ENCODE data around the gene TSPAN9. TPM values are rescaled to one million over a fixed set of nuclear protein-coding genes. Genes with fewer than 3 reads are reported as not detected.

Gene TSPAN9
- total and polyA plus RNA-seq, 2 of the 4 experiments (the other 2 are of a cell fraction), result 17.7 to 39.1 TPM

DNA sequence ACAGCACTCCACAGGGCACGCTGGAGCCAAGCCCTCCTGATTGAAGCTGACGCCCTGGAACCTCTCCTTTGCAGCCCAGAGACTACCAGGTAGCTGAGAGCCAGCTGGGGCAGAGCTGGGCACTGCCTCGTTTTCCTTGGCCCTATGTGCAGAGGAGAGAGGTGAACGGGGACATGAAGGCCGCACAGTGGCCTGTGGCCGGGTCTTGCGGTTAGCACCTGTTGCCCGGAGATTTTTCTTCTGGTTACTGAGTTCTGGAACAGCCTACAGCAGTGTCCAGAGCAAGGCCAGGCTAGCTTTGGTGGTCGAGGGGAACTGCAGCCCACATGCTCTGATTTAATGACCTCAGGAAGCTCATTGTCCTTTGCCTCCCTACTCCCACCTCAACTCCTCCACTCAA lies 212.5 kb downstream of the TSPAN9 start:
- Histone ChIP-seq H4K8ac (ENCODE audit: low read depth in 2 of 2, low read length in 2 of 2) (no peak overlapping the region), H3K27ac (ENCODE audit: insufficient read depth, low read length) (no peak overlapping the region), H3K79me1 (ENCODE audit: low read depth in 1 of 2, low read length in 2 of 2) (no peaks in the 10 kb centered on the region), H3K4me1 (ENCODE audit: control insufficient read depth, insufficient read depth, low read length) (0 out of 2 replicates have a peak, but pooled peaks cover 2% of the 10 kb centered on the region), H2BK15ac (ENCODE audit: low read depth, low read length) (no peak overlapping the region), H3K14ac (replicated peaks; ENCODE audit: low read depth, low read length) (no peak overlapping the region), H3K4me3 (ENCODE audit: insufficient read depth, low read depth, low read length) (no peak overlapping the region), H3K9me3 (ENCODE audit: control insufficient read depth, insufficient read depth, low read length) (no peaks in the 10 kb centered on the region), H2AK9ac (replicated peaks; ENCODE audit: low read depth, low read length, poor library complexity) (no peak overlapping the region), H3K4me2 (ENCODE audit: low read depth, low read length) (no peak overlapping the region), H3K4ac (ENCODE audit: low read depth, low read length) (no peak overlapping the region), H2BK120ac (ENCODE audit: low read depth, low read length) (no peak overlapping the region), H2AFZ (replicated peaks; ENCODE audit: low read length, poor library complexity) (no peak overlapping the region), H4K20me1 (ENCODE audit: insufficient read depth, low read length) (no peaks in the 10 kb centered on the region), H2BK5ac (ENCODE audit: low read depth, low read length, poor library complexity, severe bottlenecking) (no peak overlapping the region), H4K5ac (ENCODE audit: low read depth, low read length) (no peak overlapping the region), H3K23ac (ENCODE audit: low read depth, low read length) (no peak overlapping the region), H2AK5ac (ENCODE audit: low read depth, low read length) (no peak overlapping the region), H3K9ac (ENCODE audit: low read depth, low read length) (no peak overlapping the region), H3K9me1 (ENCODE audit: insufficient read depth, low read length) (no peaks in the 10 kb centered on the region), H3K36me3 (ENCODE audit: control insufficient read depth, insufficient read depth, low read length) (no peaks in the 10 kb centered on the region), H4K91ac (ENCODE audit: insufficient read depth, low read depth, low read length) (no peak overlapping the region), H3K18ac (ENCODE audit: low read depth, low read length) (no peak overlapping the region), H2BK20ac (ENCODE audit: low read depth, low read length) (no peak overlapping the region), H3K56ac (ENCODE audit: extremely low read depth, insufficient read depth, low read length) (no peak overlapping the region), H3K27me3 (ENCODE audit: control insufficient read depth, insufficient read depth, low read length) (no peaks in the 10 kb centered on the region; the same call in 1 of the 2 replicates)
- intact Hi-C loops (cut with micrococcal nuclease) (no loop called here), in situ Hi-C loops (cut with MboI; ENCODE audit: low sequenced_read_pairs) (loop anchor here (10.0 kb wide), 1 partner anchor 515 kb away; no protein-coding TSS in a partner anchor), dilution Hi-C loops (cut with HindIII; ENCODE audit: low sequenced_read_pairs, unreplicated experiment) (no loop called here)
- ATAC-seq (ENCODE audit: low read depth) (no peak), DNase-seq (no peak)
- ChIA-PET POLR2A (ENCODE audit: unreplicated experiment) (no interaction called here), CTCF (interaction anchor here (0.6 to 3.0 kb wide), 2 partner anchors 10 to 1205 kb away, joined by 3 to 15 read pairs; no protein-coding TSS in a partner anchor)
- no TSS peak for BruUV-seq (replicated peaks)
- TF ChIP-seq POLR2A (IDR thresholded peaks at IDR 0.05; ENCODE audit: low read depth, low read length) (no peak), SMC3 (IDR thresholded peaks at IDR 0.05; ENCODE audit: low read depth, low read length) (no peak), MAFK (IDR thresholded peaks at IDR 0.05; ENCODE audit: low read depth, low read length) (no peak), MAZ (IDR thresholded peaks at IDR 0.05; ENCODE audit: borderline replicate concordance, low read depth, low read length) (no peak), RCOR1 (IDR thresholded peaks at IDR 0.05; ENCODE audit: insufficient replicate concordance, low read length) (no peak), CEBPB (IDR thresholded peaks at IDR 0.05; ENCODE audit: low read depth, low read length) (no peak), BHLHE40 (IDR thresholded peaks at IDR 0.05; ENCODE audit: low read depth, low read length) (no peak), MXI1 (IDR thresholded peaks at IDR 0.05; ENCODE audit: borderline replicate concordance, low read depth, low read length) (no peak), NFE2L2 (IDR thresholded peaks at IDR 0.05; ENCODE audit: low read depth, low read length) (no peak), RFX5 (IDR thresholded peaks at IDR 0.05; ENCODE audit: low read depth, low read length) (no peak), FOS (IDR thresholded peaks at IDR 0.05; ENCODE audit: low read depth, low read length) (no peak)
- TF ChIP-seq, protein P1, sequence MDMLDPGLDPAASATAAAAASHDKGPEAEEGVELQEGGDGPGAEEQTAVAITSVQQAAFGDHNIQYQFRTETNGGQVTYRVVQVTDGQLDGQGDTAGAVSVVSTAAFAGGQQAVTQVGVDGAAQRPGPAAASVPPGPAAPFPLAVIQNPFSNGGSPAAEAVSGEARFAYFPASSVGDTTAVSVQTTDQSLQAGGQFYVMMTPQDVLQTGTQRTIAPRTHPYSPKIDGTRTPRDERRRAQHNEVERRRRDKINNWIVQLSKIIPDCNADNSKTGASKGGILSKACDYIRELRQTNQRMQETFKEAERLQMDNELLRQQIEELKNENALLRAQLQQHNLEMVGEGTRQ (IDR thresholded peaks at IDR 0.05; ENCODE audit: low read depth, low read length), result no peak
- 100% methylated on average over 1 of the region's 9 CpGs; no CpG with 5 or more reads in 1 of the 2 experiments for WGBS, 2 experiments (ENCODE audit: extremely low coverage in 2 of 2, insufficient read length in 1 of 2)
